Muscle of back (tissue), 11 donors: ENCODE data around the gene TLE6. TPM values are rescaled to one million over a fixed set of nuclear protein-coding genes. Genes with fewer than 3 reads are reported as not detected.
"Not testable (repeated sequence)": the region's sequence is repeated elsewhere in the genome, so short reads cannot be mapped to it uniquely, and the experiment has no call there.

ENCODE experiments used
- DNase-seq, 3 donors: peaks; one replicate each; pipeline versions ENCODE4 v3.0.0 to v3.0.0-alpha.2; 2013
- polyA plus RNA-seq, 10 donors: library from polyadenylated mRNA; unstranded; fragments of 120-200 nt; gene quantifications; one replicate each; pipeline ENCODE4 v1.2.1, GENCODE V29; 2013; ENCODE audit not compliant: insufficient read length in 10 of 10

Gene TLE6
- polyA plus RNA-seq, 10 donors, result 0.30 to 0.91 (median 0.55) TPM

- DNase-seq, result peak in 1 of 3 donors; percentile 60
These were observed 4.1 kb upstream of the TLE6 start for GRCh38 chr19:2973229-2973628.

DNA sequence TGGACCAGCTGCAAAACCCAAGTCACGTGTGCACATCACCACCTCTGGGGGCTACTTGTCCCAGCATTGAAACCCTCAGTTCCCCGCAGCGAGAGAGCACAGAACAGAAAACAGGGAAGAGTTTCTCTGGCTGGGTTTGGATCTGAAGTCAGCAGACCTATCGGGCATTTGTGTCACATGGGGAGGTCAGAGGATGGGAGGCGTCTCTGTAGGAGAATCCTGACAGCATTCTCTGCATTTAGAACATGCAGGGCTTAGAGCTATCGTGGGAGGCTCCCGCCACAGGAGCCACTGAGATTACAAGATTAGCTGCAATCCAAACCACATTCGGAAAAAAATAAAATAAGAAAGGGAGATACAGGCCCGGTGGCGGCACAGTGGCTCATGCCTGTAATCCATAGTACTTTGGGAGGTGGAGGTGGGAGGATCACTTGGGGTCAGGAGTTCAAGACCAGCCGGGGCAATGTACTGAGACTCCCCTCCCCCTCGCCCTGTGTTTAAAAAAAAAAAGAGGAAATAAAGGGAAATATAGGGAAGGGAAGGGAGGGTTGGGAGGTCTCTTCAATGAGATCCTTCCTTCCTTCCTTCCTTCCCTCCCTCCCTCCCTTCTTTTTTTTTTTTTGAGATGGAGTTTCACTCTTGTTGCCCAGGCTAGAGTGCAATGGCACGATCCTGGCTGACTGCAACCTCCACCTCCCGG, 2.9 kb upstream of the TLE6 start:
- DNase-seq, result peak in 1 of 3 donors; percentile 66

GRCh38 chr19:2976609-2977000, 759 bp upstream of the TLE6 start:
- peak in 1 of 3 donors; percentile 26 for DNase-seq

GRCh38 chr19:2977746-2978138, 378 bp downstream of the TLE6 start:
- DNase-seq, result no peak

- no peak for DNase-seq
These were observed 903 bp downstream of the TLE6 start for GRCh38 chr19:2978166-2978767.

- no peak for DNase-seq
These were observed 1.4 kb downstream of the TLE6 start for GRCh38 chr19:2978772-2979171.

DNA sequence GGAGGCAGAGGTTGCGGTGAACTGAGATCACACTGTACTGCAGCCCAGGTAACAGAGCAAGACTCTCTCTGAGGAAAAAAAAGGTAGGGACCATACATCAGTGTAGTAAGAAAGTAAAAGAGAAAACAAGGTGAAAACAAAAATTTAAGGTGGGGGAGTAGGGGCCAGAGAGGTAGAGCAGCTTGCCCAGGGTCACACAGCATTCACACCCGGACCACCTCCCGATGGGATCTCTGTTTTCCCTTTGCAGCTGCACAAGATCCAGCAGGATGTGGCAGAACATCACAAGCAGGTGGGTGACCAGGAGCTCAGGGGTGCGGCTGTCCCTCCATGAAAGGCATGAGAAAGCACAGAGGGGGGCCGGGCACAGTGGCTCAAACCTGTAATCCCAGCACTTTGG, 4.5 kb downstream of the TLE6 start:
- DNase-seq, result no peak

- no peak for DNase-seq
These were observed 5.2 kb downstream of the TLE6 start for GRCh38 chr19:2982561-2982960.

DNA sequence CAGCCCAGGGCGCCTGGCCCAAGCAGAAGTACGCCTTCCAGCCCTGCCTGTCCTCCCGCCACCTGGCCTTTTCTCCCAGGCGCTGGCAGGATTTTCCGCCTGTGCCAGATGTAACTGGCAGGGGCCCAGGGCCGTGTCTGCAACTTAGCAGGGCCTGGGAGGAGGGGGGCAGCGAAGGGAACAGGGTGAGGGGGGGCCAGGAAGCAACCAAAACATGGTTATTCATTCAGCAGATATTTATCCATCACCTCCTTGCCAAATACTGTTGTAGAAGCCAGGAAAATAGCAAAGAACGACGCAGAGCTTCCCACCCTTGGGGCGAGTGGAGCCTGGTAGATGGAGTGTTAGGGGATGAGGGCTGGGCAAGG, 5.6 kb downstream of the TLE6 start:
- peak; percentile 86 to 92 (median 89) for DNase-seq

GRCh38 chr19:2983351-2984214, 6.2 kb downstream of the TLE6 start:
- DNase-seq, result peak; percentile 63 to 89 (median 73)

- DNase-seq, result no peak
These were observed 6.8 kb downstream of the TLE6 start for GRCh38 chr19:2984215-2984528.

DNA sequence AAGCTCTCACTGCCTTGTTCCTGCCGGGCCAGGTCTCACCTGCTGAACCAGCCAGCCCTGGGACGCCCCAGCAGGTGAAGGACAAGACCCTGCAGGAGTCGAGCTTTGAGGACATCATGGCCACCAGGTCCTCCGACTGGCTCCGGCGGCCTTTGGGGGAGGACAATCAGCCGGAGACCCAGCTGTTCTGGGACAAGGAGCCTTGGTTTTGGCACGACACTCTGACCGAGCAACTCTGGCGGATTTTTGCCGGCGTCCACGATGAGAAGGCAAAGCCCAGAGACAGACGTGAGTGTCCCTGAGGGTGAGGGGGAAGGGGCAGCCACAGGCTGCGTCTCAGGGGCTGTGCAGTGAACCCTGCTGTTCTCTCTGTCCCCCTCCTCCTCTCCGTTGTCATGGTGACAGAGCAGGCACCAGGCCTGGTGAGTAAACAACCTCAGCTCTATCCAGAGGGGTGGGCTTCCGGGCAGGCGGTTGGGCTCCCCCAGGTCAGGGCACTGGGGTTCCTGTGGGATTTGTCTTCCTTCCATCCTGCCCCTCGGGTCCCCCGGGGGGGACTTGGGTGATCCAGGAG, 9.7 kb downstream of the TLE6 start:
- DNase-seq, result peak in 1 of 3 donors; percentile 44

GRCh38 chr19:2987797-2988196, 10.4 kb downstream of the TLE6 start:
- no peak for DNase-seq

DNA sequence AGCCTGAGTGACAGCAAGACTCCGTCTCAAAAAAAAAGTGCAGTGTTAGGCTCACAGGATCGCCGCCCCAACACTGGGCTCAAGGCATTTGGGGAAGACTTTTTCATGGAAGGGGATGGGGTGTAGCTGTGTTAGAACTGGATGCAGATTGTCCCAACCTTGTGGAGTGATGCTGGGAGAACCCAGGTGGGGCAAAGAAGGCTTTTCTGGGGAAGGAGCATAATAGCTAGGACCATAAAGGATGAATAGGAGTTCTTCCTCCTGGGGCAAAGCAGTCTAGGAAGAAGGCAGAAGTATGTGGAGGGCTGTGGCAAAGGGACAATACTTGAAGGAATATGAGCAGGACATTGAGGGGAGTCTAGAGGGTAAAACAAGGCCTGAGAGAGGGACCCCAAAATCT, 11.2 kb downstream of the TLE6 start:
- no peak for DNase-seq

- DNase-seq, result no peak
These were observed 12.0 kb downstream of the TLE6 start for GRCh38 chr19:2989236-2989946.

DNA sequence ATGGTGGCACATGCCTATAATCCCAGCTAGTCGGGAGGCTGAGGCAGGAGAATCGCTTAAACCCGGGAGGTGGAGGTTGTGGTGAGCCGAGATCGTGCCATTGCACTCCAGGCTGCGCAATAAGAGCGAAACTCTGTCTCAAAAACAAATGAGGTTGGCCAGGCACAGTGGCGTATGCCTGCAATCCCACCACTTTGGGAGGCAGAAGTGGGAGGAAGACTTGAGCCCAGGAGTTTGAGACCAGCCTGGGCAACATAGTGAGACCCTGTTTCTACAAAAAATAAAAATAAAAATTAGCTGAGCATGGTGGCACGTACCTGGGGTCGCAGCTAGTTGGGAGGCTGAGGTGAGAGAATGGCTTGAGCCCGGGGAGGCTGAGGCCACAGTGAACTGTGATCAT, 15.0 kb downstream of the TLE6 start:
- not testable (repeated sequence) for DNase-seq

- no peak for DNase-seq
These were observed 15.6 kb downstream of the TLE6 start for GRCh38 chr19:2992958-2993357.

GRCh38 chr19:2993579-2993978, 16.2 kb downstream of the TLE6 start:
- no peak for DNase-seq

DNA sequence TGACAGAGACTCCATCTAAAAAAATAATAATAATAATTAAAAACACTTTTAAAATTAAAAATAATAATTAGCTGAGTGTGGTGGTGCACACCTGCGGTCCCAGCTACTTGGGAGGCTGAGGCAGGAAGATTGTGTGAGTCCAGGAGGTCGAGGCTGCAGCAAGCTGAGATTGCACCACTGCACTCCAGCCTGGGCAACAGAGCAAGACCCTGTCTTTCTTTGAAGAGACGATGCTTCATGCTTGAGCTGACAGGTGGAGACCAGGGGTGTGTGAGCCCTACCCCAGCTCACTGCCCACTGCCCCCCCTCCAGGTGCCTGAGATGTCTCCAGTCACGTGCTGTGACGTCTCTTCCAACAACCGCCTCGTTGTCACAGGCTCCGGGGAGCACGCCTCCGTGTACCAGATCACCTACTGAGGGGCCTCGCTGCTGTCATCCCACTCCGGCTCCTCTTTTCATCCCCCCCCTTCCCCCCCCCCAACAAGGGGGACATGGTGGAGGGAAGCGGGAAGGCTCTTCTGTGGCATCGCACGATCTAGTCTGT, 17.3 kb downstream of the TLE6 start:
- DNase-seq, result no peak

DNA sequence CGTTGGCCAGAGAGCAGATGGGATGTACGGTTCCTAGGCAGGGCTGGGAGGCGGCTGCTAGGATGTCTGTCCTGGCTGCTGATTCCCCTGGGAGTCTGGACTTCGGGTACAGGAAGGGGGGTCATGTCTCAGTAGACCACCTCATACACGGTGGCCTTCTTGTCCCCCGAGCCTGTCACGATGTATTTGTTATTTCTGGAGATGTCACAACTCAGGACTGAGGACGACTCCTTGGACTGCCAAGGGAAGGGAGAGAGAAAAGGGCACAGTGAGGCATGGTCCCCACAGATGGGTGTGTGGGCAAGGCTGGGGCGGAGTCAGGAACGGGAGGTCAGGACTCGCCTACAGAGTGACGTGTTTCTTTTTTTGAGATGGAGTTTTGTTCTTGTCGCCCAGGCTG, 20.4 kb downstream of the TLE6 start:
- DNase-seq, result no peak

- no peak for DNase-seq
These were observed 21.3 kb downstream of the TLE6 start for GRCh38 chr19:2998642-2999041.
